H9 (cell line): ENCODE data around the gene DEK. TPM values are rescaled to one million over a fixed set of nuclear protein-coding genes. Genes with fewer than 3 reads are reported as not detected.

Experiments used
- DNase-seq: peaks from one replicate; pipeline ENCODE4 v3.0.0-alpha.2; 2017
- H2AFZ ChIP-seq: one replicate; pipeline ENCODE4 v1.6.1; 2013; ENCODE audit warnings: mild to moderate bottlenecking, low read length, control low read depth, moderate library complexity
- H2AK5ac ChIP-seq: 2 replicates; pipeline ENCODE4 v1.6.1; 2013; ENCODE audit warnings: low read length, control low read depth, mixed read lengths; ENCODE audit not compliant: insufficient read length
- H2BK120ac ChIP-seq: one replicate; pipeline ENCODE4 v1.6.1; 2013; ENCODE audit warnings: low read depth, mild to moderate bottlenecking, low read length, control low read depth, inconsistent platforms; ENCODE audit not compliant: poor library complexity, severe bottlenecking
- H2BK12ac ChIP-seq: 2 replicates; pipeline ENCODE4 v1.6.1; 2013; ENCODE audit warnings: low read length, control low read depth, mixed read lengths, low read depth; ENCODE audit not compliant: insufficient read length
- H2BK15ac ChIP-seq: 2 replicates; pipeline ENCODE4 v1.6.1; 2013; ENCODE audit warnings: low read depth, low read length, control low read depth
- H2BK20ac ChIP-seq: one replicate; pipeline ENCODE4 v1.6.1; 2013; ENCODE audit warnings: low read depth, mild to moderate bottlenecking, low read length, control low read depth, inconsistent platforms; ENCODE audit not compliant: poor library complexity, severe bottlenecking
- H2BK5ac ChIP-seq: 2 replicates; pipeline ENCODE4 v1.6.1; 2013; ENCODE audit warnings: low read length, control low read depth, mixed read lengths; ENCODE audit not compliant: insufficient read length
- H3K14ac ChIP-seq: 2 replicates; pipeline ENCODE4 v1.6.1; 2013; ENCODE audit warnings: low read length, control low read depth; ENCODE audit not compliant: insufficient read depth
- H3K18ac ChIP-seq: 2 replicates; pipeline ENCODE4 v1.6.1; 2013; ENCODE audit warnings: low read depth, mild to moderate bottlenecking, mixed read lengths, low read length, control low read depth; ENCODE audit not compliant: insufficient read length
- H3K23ac ChIP-seq: 2 replicates; pipeline ENCODE4 v1.6.1; 2013; ENCODE audit warnings: low read length, control low read depth, mixed read lengths, low read depth; ENCODE audit not compliant: insufficient read length
- H3K23me2 ChIP-seq: 2 replicates; pipeline ENCODE4 v1.6.1; 2013; ENCODE audit warnings: low read depth, mild to moderate bottlenecking, mixed read lengths, low read length, control low read depth; ENCODE audit not compliant: insufficient read length, poor library complexity, severe bottlenecking
- H3K27ac ChIP-seq: 2 replicates; pipeline ENCODE4 v1.5.1; 2013; ENCODE audit warnings: low read length, control low read depth, mixed read lengths, low read depth; ENCODE audit not compliant: insufficient read length
- H3K27me3 ChIP-seq: 2 replicates; pipeline ENCODE4 v1.6.1; 2013; ENCODE audit warnings: low read length, control low read depth, inconsistent platforms; ENCODE audit not compliant: insufficient read depth
- H3K4ac ChIP-seq: 2 replicates; pipeline ENCODE4 v1.6.1; 2013; ENCODE audit warnings: low read depth, mild to moderate bottlenecking, control low read depth, inconsistent platforms, low read length, moderate library complexity
- H3K4me1 ChIP-seq: 2 replicates; pipeline ENCODE4 v1.6.1; 2013; ENCODE audit warnings: low read length, control low read depth, inconsistent platforms; ENCODE audit not compliant: insufficient read depth
- H3K4me2 ChIP-seq: 2 replicates; pipeline ENCODE4 v1.6.1; 2013; ENCODE audit warnings: low read length, control low read depth, mixed read lengths; ENCODE audit not compliant: insufficient read length, insufficient read depth
- H3K56ac ChIP-seq: 2 replicates; pipeline ENCODE4 v1.6.1; 2013; ENCODE audit warnings: low read depth, mild to moderate bottlenecking, mixed read lengths, low read length, control low read depth; ENCODE audit not compliant: insufficient read length
- H3K79me1 ChIP-seq: 2 replicates; pipeline ENCODE4 v1.6.1; 2013; ENCODE audit warnings: low read depth, mild to moderate bottlenecking, moderate library complexity, low read length, control low read depth, inconsistent platforms; ENCODE audit not compliant: insufficient read depth, poor library complexity, severe bottlenecking
- H3K79me2 ChIP-seq: 2 replicates; pipeline ENCODE4 v1.6.1; 2013; ENCODE audit warnings: low read length, control low read depth, inconsistent platforms; ENCODE audit not compliant: insufficient read depth
- H3K9ac ChIP-seq: 2 replicates; pipeline ENCODE4 v1.6.1; 2013; ENCODE audit warnings: low read length, control low read depth, mixed read lengths; ENCODE audit not compliant: insufficient read length; ENCODE audit errors: extremely low read depth
- H3K9me3 ChIP-seq: one replicate; pipeline ENCODE4 v1.6.1; 2013; ENCODE audit warnings: low read depth, low read length, inconsistent platforms; ENCODE audit not compliant: control insufficient read depth
- H3T11ph ChIP-seq: one replicate; pipeline ENCODE4 v1.6.1; 2013; ENCODE audit warnings: mild to moderate bottlenecking, low read length, control low read depth, inconsistent platforms
- H4K20me1 ChIP-seq: one replicate; pipeline ENCODE4 v1.6.1; 2013; ENCODE audit not compliant: control insufficient read depth, insufficient read length, insufficient read depth
- H4K5ac ChIP-seq: 2 replicates; pipeline ENCODE4 v1.6.1; 2013; ENCODE audit warnings: low read depth, mild to moderate bottlenecking, mixed read lengths, low read length, control low read depth; ENCODE audit not compliant: insufficient read length
- H4K8ac ChIP-seq: replicated peaks from 2 replicates; pipeline ENCODE4 v1.6.1; 2013; ENCODE audit warnings: low read length, control low read depth, mixed read lengths, low read depth; ENCODE audit not compliant: insufficient read length
- H4K91ac ChIP-seq: 2 replicates; pipeline ENCODE4 v1.6.1; 2013; ENCODE audit warnings: low read depth, mild to moderate bottlenecking, moderate library complexity, mixed read lengths, low read length, control low read depth; ENCODE audit not compliant: insufficient read length
- H3K27ac Mint-ChIP-seq, 3 experiments: 2 replicates in 2 of 3; 3 replicates in 1 of 3; pipeline ENCODE4 v1.8.0; 2020 to 2021; ENCODE audit warnings: mixed read lengths in 3 of 3, mild to moderate bottlenecking in 1 of 3, moderate library complexity in 1 of 3
- H3K27me3 Mint-ChIP-seq: 2 replicates; pipeline ENCODE4 v1.8.0; 2021; ENCODE audit warnings: low read depth, mild to moderate bottlenecking, moderate library complexity, mixed read lengths
- H3K36me3 Mint-ChIP-seq, 3 experiments: 2 replicates in 2 of 3; 3 replicates in 1 of 3; pipeline ENCODE4 v1.8.0; 2020 to 2021; ENCODE audit warnings: low read depth in 3 of 3, mixed read lengths in 3 of 3; ENCODE audit not compliant: insufficient read depth in 1 of 3
- H3K4me1 Mint-ChIP-seq, 2 experiments: 2 replicates each; pipeline ENCODE4 v1.8.0; 2020; ENCODE audit warnings: mixed read lengths in 2 of 2
- H3K4me3 Mint-ChIP-seq, 2 experiments: 2 replicates in 1 of 2; 3 replicates in 1 of 2; pipeline ENCODE4 v1.8.0; 2020 to 2021; ENCODE audit warnings: mild to moderate bottlenecking in 2 of 2, mixed read lengths in 2 of 2, moderate library complexity in 1 of 2
- H3K9me3 Mint-ChIP-seq, 2 experiments: 2 replicates in 1 of 2; 3 replicates in 1 of 2; pipeline ENCODE4 v1.8.0; 2020; ENCODE audit warnings: mild to moderate bottlenecking in 2 of 2, mixed read lengths in 2 of 2, moderate library complexity in 1 of 2
- WGBS: extraction: QIAGEN DNeasy Blood & Tissue Kit; methylation state at CpG from one replicate; pipeline ENCODE4 v1.1.7; 2013; ENCODE audit warnings: missing lambda C conversion rate, low lambda C conversion rate, mixed read lengths; ENCODE audit not compliant: insufficient read length; ENCODE audit errors: extremely low coverage; 5-methylcytosine and 5-hydroxymethylcytosine counted together
- total RNA-seq: library from RNA; stranded (reverse); gene quantifications from 2 replicates; pipeline ENCODE4 v1.2.1, GENCODE V29; 2021
- TF ChIP-seq, protein P1 (sequence below): fragments of 200-600 bp; sonication (generic); conservative IDR thresholded peaks from 3 replicates; pipeline ENCODE4 v1.8.0; 2021; ENCODE audit warnings: antibody characterized with exemption, mild to moderate bottlenecking

The DEK gene
- total RNA-seq, 1 experiment from 2014 or later: 217 TPM

DNA sequence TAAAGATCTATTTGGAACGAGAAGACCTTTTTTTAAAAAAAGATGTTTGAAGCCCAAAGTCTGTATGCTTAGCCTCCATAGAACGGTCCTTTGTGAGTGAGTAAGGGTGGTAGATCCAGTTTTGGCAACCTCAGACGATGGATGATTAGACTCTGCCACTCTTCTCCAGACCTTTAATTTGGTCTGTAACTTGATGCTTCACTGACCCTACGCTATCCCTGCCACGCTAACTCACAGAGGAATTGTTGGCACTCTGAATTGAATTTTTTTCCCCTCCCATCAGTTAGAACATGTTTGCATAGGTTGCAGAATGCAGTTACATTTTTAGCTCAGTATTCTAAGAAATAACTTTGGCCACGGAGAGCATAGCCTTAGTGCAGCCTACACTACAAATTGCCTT is 15.8 kb upstream of the DEK start:
- Histone ChIP-seq H3K27me3 (peaks cover 13% of the 10 kb centered on the region; the same call in 1 of the 2 replicates), H3K14ac (no peak overlapping the region), H4K8ac (no peak overlapping the region), H3K18ac (no peak overlapping the region), H3K23ac (no peak overlapping the region), H3K9me3 (no peaks in the 10 kb centered on the region), H2BK5ac (no peak overlapping the region), H2BK15ac (no peak overlapping the region), H2BK12ac (no peak overlapping the region), H4K20me1 (no peaks in the 10 kb centered on the region), H3K4ac (no peak overlapping the region), H2BK20ac (no peak overlapping the region), H3K9ac (no peak overlapping the region), H3K4me1 (no peaks in the 10 kb centered on the region), H3K56ac (no peak overlapping the region), H2AFZ (no peak overlapping the region), H3K79me1 (no peaks in the 10 kb centered on the region), H4K5ac (no peak overlapping the region), H4K91ac (no peak overlapping the region), H3K23me2 (peaks cover 13% of the 10 kb centered on the region), H2BK120ac (no peak overlapping the region), H2AK5ac (no peak overlapping the region), H3T11ph (no peak overlapping the region), H3K27ac (no peak overlapping the region), H3K4me2 (no peak overlapping the region), H3K79me2 (no peaks in the 10 kb centered on the region)
- Mint-ChIP-seq H3K4me1 (peaks cover 16 to 20% of the 10 kb centered on the region in 2 experiments), H3K4me3 (no peak overlapping the region), H3K9me3 (no peaks in the 10 kb centered on the region; a peak in 1 of 5 replicates), H3K27ac (no peak overlapping the region), H3K36me3 (no peaks in the 10 kb centered on the region), H3K27me3 (peaks cover 55% of the 10 kb centered on the region)
- WGBS: no CpG with 5 or more reads among the region's 6 CpGs
- TF ChIP-seq, protein P1, sequence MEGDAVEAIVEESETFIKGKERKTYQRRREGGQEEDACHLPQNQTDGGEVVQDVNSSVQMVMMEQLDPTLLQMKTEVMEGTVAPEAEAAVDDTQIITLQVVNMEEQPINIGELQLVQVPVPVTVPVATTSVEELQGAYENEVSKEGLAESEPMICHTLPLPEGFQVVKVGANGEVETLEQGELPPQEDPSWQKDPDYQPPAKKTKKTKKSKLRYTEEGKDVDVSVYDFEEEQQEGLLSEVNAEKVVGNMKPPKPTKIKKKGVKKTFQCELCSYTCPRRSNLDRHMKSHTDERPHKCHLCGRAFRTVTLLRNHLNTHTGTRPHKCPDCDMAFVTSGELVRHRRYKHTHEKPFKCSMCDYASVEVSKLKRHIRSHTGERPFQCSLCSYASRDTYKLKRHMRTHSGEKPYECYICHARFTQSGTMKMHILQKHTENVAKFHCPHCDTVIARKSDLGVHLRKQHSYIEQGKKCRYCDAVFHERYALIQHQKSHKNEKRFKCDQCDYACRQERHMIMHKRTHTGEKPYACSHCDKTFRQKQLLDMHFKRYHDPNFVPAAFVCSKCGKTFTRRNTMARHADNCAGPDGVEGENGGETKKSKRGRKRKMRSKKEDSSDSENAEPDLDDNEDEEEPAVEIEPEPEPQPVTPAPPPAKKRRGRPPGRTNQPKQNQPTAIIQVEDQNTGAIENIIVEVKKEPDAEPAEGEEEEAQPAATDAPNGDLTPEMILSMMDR: no peak
- DNase-seq: no peak
